Measurements from ENCODE around the gene OSTF1.

Gene OSTF1

DNA sequence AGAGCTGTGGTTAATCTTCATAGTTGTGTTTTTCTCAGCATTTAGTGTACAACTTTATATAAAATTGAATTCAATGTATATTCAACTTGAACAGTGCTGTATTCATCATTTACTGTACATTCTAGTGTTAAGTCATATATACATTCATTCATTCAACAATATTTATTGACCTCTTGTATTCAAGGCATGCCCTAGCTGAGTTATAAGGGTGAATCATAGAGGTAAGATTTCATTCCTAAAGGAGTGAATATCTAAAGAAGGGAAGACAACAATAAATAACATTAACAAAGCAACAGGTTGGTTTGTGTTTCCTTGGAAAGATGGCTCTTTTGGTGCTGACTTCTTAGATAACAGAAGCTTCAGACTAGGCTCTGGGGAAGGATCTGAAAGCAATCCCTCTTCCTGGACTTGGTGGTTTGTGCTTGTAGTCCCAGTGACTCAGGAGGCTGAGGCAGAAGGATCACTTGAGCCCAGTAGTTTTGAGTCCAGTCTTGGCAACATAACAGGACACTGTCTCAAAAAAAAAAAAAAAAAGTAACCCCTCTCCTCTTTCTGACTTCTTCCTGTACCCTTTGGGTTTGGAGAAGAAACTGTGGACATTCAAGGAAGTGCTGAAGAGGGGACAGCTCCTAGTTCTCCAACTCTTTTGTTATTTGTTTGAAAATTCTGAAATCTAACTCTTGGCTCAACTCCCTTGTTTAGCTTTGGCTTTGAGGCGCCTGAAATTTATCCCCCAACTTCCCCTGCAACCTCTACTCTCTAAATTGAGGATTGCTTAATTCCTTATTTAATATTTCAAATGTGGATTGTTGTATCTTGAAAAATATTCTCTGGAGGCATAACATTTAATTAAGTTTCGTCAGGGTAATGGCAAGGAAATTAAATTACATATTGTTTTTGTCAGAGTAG, 80.2 kb downstream of the OSTF1 start:
- no peak overlapping the region for H3K4me3 ChIP-seq (ENCODE audit: low read depth, low read length)
- TF ChIP-seq CTCF (IDR thresholded peaks at IDR 0.05; ENCODE audit: low read depth, low read length, missing control alignments), result no peak
- no peak for DNase-seq (ENCODE audit: low read depth)

DNA sequence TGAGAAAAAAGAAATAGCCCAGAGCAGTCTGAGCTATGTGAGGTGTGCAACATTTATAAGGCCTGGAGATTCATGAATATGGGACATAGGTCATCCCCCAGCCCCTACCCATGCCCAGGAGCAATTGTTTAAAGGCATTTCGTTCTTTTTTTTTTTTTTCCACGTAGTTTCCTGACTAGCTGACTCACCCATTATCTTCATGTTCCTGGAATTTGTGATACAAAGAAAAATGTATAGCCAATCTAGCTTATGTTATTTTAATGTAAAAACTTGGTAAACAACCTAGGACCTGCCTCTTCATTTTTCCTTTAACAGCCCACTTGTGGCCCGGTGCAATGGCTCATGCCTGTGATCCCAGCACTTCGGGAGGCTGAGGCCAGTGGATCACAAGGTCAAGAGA, 81.3 kb downstream of the OSTF1 start:
- no peak overlapping the region for H3K4me3 ChIP-seq (ENCODE audit: low read depth, low read length)
- TF ChIP-seq CTCF (IDR thresholded peaks at IDR 0.05; ENCODE audit: low read depth, low read length, missing control alignments), result no peak
- no peak for DNase-seq (ENCODE audit: low read depth)

DNA sequence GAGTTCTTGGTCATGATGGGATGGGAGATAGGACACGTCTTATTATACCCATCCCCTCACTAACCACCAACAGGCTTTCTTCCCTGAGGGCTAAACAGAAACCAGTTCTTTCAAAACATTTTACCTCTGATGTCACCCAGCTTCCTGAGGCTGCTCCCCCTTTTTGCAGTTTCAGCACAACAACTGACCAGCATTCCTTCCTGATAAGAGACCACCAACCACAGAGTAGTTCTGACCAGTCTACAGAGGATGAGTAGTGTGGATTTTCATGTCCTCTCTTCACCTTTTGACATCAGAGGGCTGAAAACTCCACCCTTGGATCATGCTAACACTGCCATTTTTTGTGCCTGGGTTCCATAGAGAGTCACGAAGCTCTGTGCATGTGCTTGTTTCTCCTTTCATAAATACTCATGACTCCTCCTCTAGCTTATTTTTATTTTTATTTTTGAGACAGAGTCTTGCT, 82.6 kb downstream of the OSTF1 start:
- no peak for TF ChIP-seq CTCF (IDR thresholded peaks at IDR 0.05; ENCODE audit: low read depth, low read length, missing control alignments)
- DNase-seq (ENCODE audit: low read depth), result no peak
- H3K4me3 ChIP-seq (ENCODE audit: low read depth, low read length), result no peak overlapping the region

GRCh38 chr9:75175395-75175794, 87.1 kb downstream of the OSTF1 start:
- DNase-seq (ENCODE audit: low read depth), result no peak
- TF ChIP-seq CTCF (IDR thresholded peaks at IDR 0.05; ENCODE audit: low read depth, low read length, missing control alignments), result no peak
- no peak overlapping the region for H3K4me3 ChIP-seq (ENCODE audit: low read depth, low read length)

GRCh38 chr9:75176037-75176436, 87.7 kb downstream of the OSTF1 start:
- H3K4me3 ChIP-seq (ENCODE audit: low read depth, low read length), result no peak overlapping the region
- no peak for DNase-seq (ENCODE audit: low read depth)
- no peak for TF ChIP-seq CTCF (IDR thresholded peaks at IDR 0.05; ENCODE audit: low read depth, low read length, missing control alignments)

GRCh38 chr9:75181750-75182149, 93.4 kb downstream of the OSTF1 start:
- no peak overlapping the region for H3K4me3 ChIP-seq (ENCODE audit: low read depth, low read length)
- DNase-seq (ENCODE audit: low read depth), result no peak
- TF ChIP-seq CTCF (IDR thresholded peaks at IDR 0.05; ENCODE audit: low read depth, low read length, missing control alignments), result no peak

DNA sequence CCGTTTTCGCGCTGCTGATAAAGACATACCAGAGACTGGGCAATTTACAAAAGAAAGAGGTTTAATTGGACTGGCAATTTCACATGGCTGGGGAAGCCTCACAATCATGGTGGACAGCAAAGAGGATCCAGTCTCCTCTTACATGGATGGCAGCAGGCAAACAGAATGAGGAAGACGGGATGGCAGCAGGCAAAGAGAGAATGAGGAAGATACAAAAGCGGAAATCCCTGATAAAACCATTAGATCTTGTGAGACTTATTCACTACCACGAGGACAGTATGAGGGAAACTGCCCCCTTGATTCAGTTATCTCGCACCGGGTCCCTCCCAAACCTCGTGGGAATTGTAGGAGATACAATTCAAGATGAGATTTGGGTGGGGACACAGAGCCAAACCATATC, 95.0 kb downstream of the OSTF1 start:
- H3K4me3 ChIP-seq (ENCODE audit: low read depth, low read length), result no peak overlapping the region
- no peak for TF ChIP-seq CTCF (IDR thresholded peaks at IDR 0.05; ENCODE audit: low read depth, low read length, missing control alignments)
- DNase-seq (ENCODE audit: low read depth), result no peak
